ENCODE measurements around the gene DOCK4.

DOCK4 gene

GRCh38 chr7:111727905-111728634, 478.1 kb downstream of the DOCK4 start:
- H3K9ac ChIP-seq (ENCODE audit: low read length): no peak overlapping the region
- H3K18ac ChIP-seq (ENCODE audit: low read depth in 1 of 2, low read length in 2 of 2): no peak overlapping the region
- no peak overlapping the region for H2BK120ac ChIP-seq (ENCODE audit: low read depth, low read length)
- H3K27me3 ChIP-seq (ENCODE audit: control insufficient read depth in 1 of 2, insufficient read depth in 1 of 2, low read length in 2 of 2): no peaks in the 10 kb centered on the region
- 97% methylated on average over 37 of the region's 41 CpGs for WGBS
- H3K4me3 ChIP-seq (ENCODE audit: insufficient read depth in 1 of 2, low read depth in 1 of 2, low read length in 2 of 2): no peak overlapping the region
- H3K27ac ChIP-seq (ENCODE audit: low read length, poor library complexity, severe bottlenecking): no peak overlapping the region
- no peak overlapping the region for H2AFZ ChIP-seq (ENCODE audit: low read depth, low read length)
- DNase-seq: no peak
- no peak overlapping the region for H4K8ac ChIP-seq (ENCODE audit: low read length)
- H4K91ac ChIP-seq (ENCODE audit: low read length): no peak overlapping the region
- H3K4me2 ChIP-seq (ENCODE audit: low read length, poor library complexity, severe bottlenecking): no peak overlapping the region
- no peak overlapping the region for H3K4ac ChIP-seq (ENCODE audit: low read depth in 1 of 2, low read length in 2 of 2)
- H3K36me3 ChIP-seq (ENCODE audit: control insufficient read depth in 1 of 2, insufficient read depth in 2 of 2, low read depth in 1 of 2, low read length in 2 of 2): peaks cover 23 to 25% of the 10 kb centered on the region in 2 experiments
- H3K23ac ChIP-seq (ENCODE audit: low read length in 2 of 2): no peak overlapping the region
- H3K14ac ChIP-seq (ENCODE audit: low read length in 2 of 2): no peak overlapping the region
- H2BK15ac ChIP-seq (ENCODE audit: low read depth, poor library complexity, severe bottlenecking): no peak overlapping the region
- no peaks in the 10 kb centered on the region for H3K4me1 ChIP-seq (ENCODE audit: control insufficient read depth, insufficient read depth, low read depth, low read length)
- no peak overlapping the region for H2BK5ac ChIP-seq (ENCODE audit: low read depth, low read length, poor library complexity, severe bottlenecking)
- peaks cover 2% of the 10 kb centered on the region for H3K79me1 ChIP-seq (replicated peaks; ENCODE audit: low read length, poor library complexity, severe bottlenecking)
- no peak overlapping the region for H2AK5ac ChIP-seq (ENCODE audit: low read length, severe bottlenecking)
- no peaks in the 10 kb centered on the region for H3K9me3 ChIP-seq (ENCODE audit: control insufficient read depth, low read length)
- no peak overlapping the region for H2BK12ac ChIP-seq (ENCODE audit: low read length in 2 of 2)

DNA sequence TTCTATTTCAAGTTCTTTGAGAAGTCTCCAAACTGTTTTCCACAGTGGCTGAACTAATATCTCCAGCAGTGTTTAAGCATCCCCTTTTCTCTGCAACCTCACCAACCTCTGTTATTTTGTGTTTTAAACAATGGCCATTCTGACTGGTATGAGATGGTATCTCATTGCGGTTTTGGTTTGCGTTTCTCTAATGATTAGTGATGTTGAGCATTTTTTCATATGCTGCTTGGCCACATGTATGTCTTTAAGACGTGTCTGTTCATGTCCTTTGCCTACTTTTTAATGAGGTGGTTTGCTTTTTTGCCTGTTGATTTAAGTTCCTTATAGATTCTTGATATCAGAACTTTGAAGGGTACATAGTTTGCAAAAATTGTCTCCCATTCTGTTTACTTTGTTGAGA, 487.3 kb downstream of the DOCK4 start:
- WGBS: 85% methylated on average over 3 of the region's 3 CpGs
- Histone ChIP-seq H2AK5ac (ENCODE audit: low read length, severe bottlenecking) (no peak overlapping the region), H3K4me1 (ENCODE audit: control insufficient read depth, insufficient read depth, low read depth, low read length) (no peaks in the 10 kb centered on the region), H3K9ac (ENCODE audit: low read length) (no peak overlapping the region), H3K27ac (ENCODE audit: low read length, poor library complexity, severe bottlenecking) (no peak overlapping the region), H2BK12ac (ENCODE audit: low read length in 2 of 2) (no peak overlapping the region), H3K27me3 (ENCODE audit: control insufficient read depth in 1 of 2, insufficient read depth in 1 of 2, low read length in 2 of 2) (no peaks in the 10 kb centered on the region), H3K79me1 (replicated peaks; ENCODE audit: low read length, poor library complexity, severe bottlenecking) (no peaks in the 10 kb centered on the region), H3K14ac (ENCODE audit: low read length in 2 of 2) (no peak overlapping the region), H2AFZ (ENCODE audit: low read depth, low read length) (no peak overlapping the region), H4K8ac (ENCODE audit: low read length) (no peak overlapping the region), H3K4me3 (ENCODE audit: insufficient read depth in 1 of 2, low read depth in 1 of 2, low read length in 2 of 2) (no peak overlapping the region), H3K36me3 (ENCODE audit: control insufficient read depth in 1 of 2, insufficient read depth in 2 of 2, low read depth in 1 of 2, low read length in 2 of 2) (no peaks in the 10 kb centered on the region), H3K9me3 (ENCODE audit: control insufficient read depth, low read length) (peaks cover 11% of the 10 kb centered on the region), H3K4me2 (ENCODE audit: low read length, poor library complexity, severe bottlenecking) (no peak overlapping the region), H3K4ac (ENCODE audit: low read depth in 1 of 2, low read length in 2 of 2) (no peak overlapping the region), H2BK15ac (ENCODE audit: low read depth, poor library complexity, severe bottlenecking) (no peak overlapping the region), H2BK5ac (ENCODE audit: low read depth, low read length, poor library complexity, severe bottlenecking) (no peak overlapping the region), H2BK120ac (ENCODE audit: low read depth, low read length) (no peak overlapping the region), H3K18ac (ENCODE audit: low read depth in 1 of 2, low read length in 2 of 2) (no peak overlapping the region), H4K91ac (ENCODE audit: low read length) (no peak overlapping the region), H3K23ac (ENCODE audit: low read length in 2 of 2) (no peak overlapping the region)
- DNase-seq: no peak

DNA sequence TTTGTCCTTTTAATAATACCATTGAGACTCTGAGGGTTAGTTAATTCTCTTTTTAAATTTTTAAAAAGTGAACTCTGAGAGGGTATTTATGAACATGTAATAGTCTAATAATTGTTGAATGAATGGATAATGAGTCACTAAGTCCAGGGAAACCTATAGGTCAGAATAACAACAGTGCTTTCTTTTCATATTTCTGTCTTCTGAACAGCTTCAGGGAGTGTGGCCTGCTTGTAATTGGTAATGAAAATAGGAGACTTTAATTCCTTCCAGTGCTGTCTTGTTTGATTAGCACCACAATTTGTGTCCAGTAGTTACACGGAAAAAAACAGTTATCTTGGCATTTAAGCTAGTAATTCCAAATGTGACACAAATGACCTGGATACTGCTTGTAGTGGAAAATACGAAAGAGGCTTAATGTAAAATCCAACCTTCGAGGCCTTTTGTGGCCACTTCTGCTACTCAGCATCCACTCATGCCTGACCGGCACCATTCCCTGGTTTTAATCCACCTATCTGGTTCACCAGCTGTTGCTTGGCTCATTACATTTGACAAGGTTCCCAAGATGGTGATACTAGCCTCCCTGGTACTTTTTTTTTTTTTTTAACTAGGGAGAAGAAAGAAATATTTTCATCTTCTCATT, 494.7 kb downstream of the DOCK4 start:
- WGBS: 84% methylated on average over 4 of the region's 4 CpGs
- Histone ChIP-seq H3K4me1 (ENCODE audit: control insufficient read depth, insufficient read depth, low read depth, low read length) (peaks cover 3% of the 10 kb centered on the region), H3K18ac (ENCODE audit: low read depth in 1 of 2, low read length in 2 of 2) (no peak overlapping the region)

GRCh38 chr7:111710839-111711380, 495.3 kb downstream of the DOCK4 start:
- Histone ChIP-seq H3K18ac (ENCODE audit: low read depth in 1 of 2, low read length in 2 of 2) (no peak overlapping the region), H3K36me3 (ENCODE audit: control insufficient read depth in 1 of 2, insufficient read depth in 2 of 2, low read depth in 1 of 2, low read length in 2 of 2) (no peaks in the 10 kb centered on the region), H3K79me1 (replicated peaks; ENCODE audit: low read length, poor library complexity, severe bottlenecking) (no peaks in the 10 kb centered on the region), H3K9me3 (ENCODE audit: control insufficient read depth, low read length) (no peaks in the 10 kb centered on the region), H2BK5ac (ENCODE audit: low read depth, low read length, poor library complexity, severe bottlenecking) (no peak overlapping the region), H2BK120ac (ENCODE audit: low read depth, low read length) (no peak overlapping the region), H3K4me3 (ENCODE audit: insufficient read depth in 1 of 2, low read depth in 1 of 2, low read length in 2 of 2) (no peak overlapping the region), H3K14ac (ENCODE audit: low read length in 2 of 2) (no peak overlapping the region), H2AK5ac (ENCODE audit: low read length, severe bottlenecking) (no peak overlapping the region), H3K4me2 (ENCODE audit: low read length, poor library complexity, severe bottlenecking) (no peak overlapping the region), H3K9ac (ENCODE audit: low read length) (no peak overlapping the region), H2BK12ac (ENCODE audit: low read length in 2 of 2) (no peak overlapping the region), H3K4me1 (ENCODE audit: control insufficient read depth, insufficient read depth, low read depth, low read length) (peaks cover 3% of the 10 kb centered on the region), H3K23ac (ENCODE audit: low read length in 2 of 2) (no peak overlapping the region), H3K4ac (ENCODE audit: low read depth in 1 of 2, low read length in 2 of 2) (no peak overlapping the region), H4K8ac (ENCODE audit: low read length) (no peak overlapping the region), H2BK15ac (ENCODE audit: low read depth, poor library complexity, severe bottlenecking) (no peak overlapping the region), H2AFZ (ENCODE audit: low read depth, low read length) (no peak overlapping the region), H4K91ac (ENCODE audit: low read length) (no peak overlapping the region), H3K27me3 (ENCODE audit: control insufficient read depth in 1 of 2, insufficient read depth in 1 of 2, low read length in 2 of 2) (no peaks in the 10 kb centered on the region), H3K27ac (ENCODE audit: low read length, poor library complexity, severe bottlenecking) (no peak overlapping the region)
- WGBS: 77% methylated on average over 1 of the region's 1 CpG
- DNase-seq: no peak

More for the DNA sequence above, 494.7 kb downstream of the DOCK4 start:
- no peak overlapping the region for H4K91ac ChIP-seq (ENCODE audit: low read length)
- H4K8ac ChIP-seq (ENCODE audit: low read length): no peak overlapping the region
- no peak overlapping the region for H2AK5ac ChIP-seq (ENCODE audit: low read length, severe bottlenecking)
- peak overlapping the region; percentile 11 for H3K27ac ChIP-seq (ENCODE audit: low read length, poor library complexity, severe bottlenecking)
- no peak overlapping the region for H3K9ac ChIP-seq (ENCODE audit: low read length)
- no peaks in the 10 kb centered on the region for H3K36me3 ChIP-seq (ENCODE audit: control insufficient read depth in 1 of 2, insufficient read depth in 2 of 2, low read depth in 1 of 2, low read length in 2 of 2)
- no peaks in the 10 kb centered on the region for H3K9me3 ChIP-seq (ENCODE audit: control insufficient read depth, low read length)
- H2BK120ac ChIP-seq (ENCODE audit: low read depth, low read length): no peak overlapping the region
- H2AFZ ChIP-seq (ENCODE audit: low read depth, low read length): no peak overlapping the region
- no peaks in the 10 kb centered on the region for H3K27me3 ChIP-seq (ENCODE audit: control insufficient read depth in 1 of 2, insufficient read depth in 1 of 2, low read length in 2 of 2)
- no peak overlapping the region for H2BK5ac ChIP-seq (ENCODE audit: low read depth, low read length, poor library complexity, severe bottlenecking)
- DNase-seq: no peak
- H2BK15ac ChIP-seq (ENCODE audit: low read depth, poor library complexity, severe bottlenecking): no peak overlapping the region
- H3K14ac ChIP-seq (ENCODE audit: low read length in 2 of 2): no peak overlapping the region
- no peak overlapping the region for H3K23ac ChIP-seq (ENCODE audit: low read length in 2 of 2)
- H3K79me1 ChIP-seq (replicated peaks; ENCODE audit: low read length, poor library complexity, severe bottlenecking): no peaks in the 10 kb centered on the region
- H3K4me2 ChIP-seq (ENCODE audit: low read length, poor library complexity, severe bottlenecking): no peak overlapping the region
- H2BK12ac ChIP-seq (ENCODE audit: low read length in 2 of 2): no peak overlapping the region
- H3K4me3 ChIP-seq (ENCODE audit: insufficient read depth in 1 of 2, low read depth in 1 of 2, low read length in 2 of 2): no peak overlapping the region
- no peak overlapping the region for H3K4ac ChIP-seq (ENCODE audit: low read depth in 1 of 2, low read length in 2 of 2)
